HG03469 (cell line): ENCODE data around the gene LCE7A.

Experiments used
- ATAC-seq: cut with Tn5 transposase; IDR thresholded peaks from one replicate; pipeline ENCODE4 v1.9.1; 2021; ENCODE audit warnings: mild to moderate bottlenecking, moderate library complexity, moderate number of reproducible peaks; ENCODE audit not compliant: unreplicated experiment

The LCE7A gene

DNA sequence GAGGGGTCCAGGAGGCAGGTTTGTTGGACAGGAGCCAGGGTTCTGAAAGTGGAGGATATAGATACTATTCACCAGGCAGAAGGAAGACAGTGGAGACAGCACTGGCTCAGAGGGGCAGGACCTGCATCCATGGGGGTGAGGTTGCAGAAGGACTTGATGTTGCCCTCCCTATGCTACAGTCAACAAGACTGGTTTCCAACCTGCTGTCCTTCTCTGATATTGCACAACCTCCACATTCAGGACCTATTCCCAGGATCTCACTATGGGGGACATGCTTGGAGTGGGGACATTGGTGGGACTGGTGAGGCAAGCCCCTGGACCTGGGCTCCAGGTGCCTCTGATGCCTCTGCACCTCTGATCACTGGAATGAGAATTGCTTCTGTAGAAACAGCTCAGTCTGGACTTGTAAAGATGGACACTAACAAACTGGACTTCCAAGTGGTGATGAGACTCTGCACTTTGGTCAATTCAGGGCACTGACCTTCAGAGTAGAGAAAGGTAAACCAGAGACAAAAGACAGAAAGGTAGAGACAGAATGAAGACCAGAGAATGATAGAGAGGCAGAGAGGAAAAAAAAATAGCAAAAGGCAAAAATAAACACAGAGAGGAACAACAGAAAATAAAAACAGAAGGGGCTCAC, 19.9 kb downstream of the LCE7A start:
- ATAC-seq, result no peak

DNA sequence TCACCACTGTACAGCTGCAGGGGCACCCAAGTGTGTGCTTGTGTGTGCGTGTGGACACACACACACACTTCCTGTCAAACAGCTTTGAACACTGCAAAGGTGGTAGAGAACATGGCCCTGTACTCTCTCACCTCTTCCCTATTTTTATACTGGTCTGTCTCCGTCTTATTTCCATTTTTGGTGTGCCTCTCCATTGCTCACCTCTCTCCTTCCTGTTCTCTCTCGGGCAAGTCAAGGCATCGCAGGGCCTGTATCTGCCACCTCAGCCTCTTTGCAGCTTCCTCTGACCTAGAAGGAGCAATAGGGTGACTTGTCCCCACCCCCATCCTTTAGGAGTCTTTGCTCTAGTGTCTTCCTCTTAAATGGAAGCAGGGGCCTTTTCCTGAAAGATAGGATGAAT, 20.5 kb downstream of the LCE7A start:
- no peak for ATAC-seq

DNA sequence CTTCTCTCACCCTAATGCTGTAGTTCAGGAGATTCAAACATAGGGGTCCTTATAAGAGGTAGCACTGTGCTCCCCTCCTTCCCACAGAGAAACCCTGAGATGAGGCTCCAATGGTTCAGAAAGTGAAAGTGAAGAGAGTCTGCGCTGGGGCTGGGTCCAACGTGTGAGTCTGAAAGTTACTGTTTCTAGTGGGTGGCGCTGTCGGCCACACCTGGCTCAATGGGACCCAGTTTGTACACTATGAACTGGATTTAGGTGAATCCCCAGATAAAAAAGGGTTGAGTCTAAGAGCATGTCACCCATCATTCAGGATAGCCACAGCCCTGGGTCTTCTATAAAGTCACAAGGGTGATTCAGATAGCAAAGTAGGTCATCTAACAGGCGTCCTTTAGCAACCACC, 21.1 kb downstream of the LCE7A start:
- no peak for ATAC-seq

DNA sequence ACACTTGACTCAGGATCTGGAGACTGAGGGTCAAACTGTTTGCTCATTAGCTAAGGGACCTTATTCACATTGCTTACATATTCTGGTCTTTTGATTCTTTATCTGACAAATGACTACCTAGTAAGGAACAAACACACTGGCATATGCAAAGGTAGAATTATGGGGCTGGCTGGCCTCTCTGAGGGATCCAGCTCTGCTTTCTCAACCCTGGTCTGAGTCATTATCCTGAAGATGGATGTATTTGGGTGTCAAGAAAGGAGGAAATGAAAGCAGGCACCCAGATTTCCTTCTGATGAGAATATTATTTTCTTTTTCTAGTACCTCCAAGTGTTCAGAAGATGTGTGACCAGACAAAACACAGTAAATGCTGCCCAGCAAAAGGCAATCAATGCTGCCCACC, 24.3 kb downstream of the LCE7A start:
- ATAC-seq, result no peak

DNA sequence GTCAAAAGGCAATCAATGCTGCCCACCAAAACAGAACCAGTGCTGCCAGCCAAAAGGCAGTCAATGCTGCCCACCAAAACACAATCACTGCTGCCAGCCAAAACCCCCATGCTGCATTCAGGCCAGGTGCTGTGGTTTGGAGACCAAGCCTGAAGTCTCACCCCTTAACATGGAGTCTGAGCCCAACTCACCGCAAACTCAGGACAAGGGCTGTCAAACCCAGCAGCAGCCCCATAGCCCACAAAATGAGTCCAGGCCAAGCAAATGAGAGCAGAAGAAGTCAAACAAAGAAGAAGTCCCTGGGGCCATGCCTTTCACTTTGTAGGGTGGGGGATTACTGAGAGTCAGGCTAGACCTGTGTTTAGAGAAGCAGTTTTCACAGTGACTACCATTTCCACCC, 24.7 kb downstream of the LCE7A start:
- ATAC-seq, result no peak

DNA sequence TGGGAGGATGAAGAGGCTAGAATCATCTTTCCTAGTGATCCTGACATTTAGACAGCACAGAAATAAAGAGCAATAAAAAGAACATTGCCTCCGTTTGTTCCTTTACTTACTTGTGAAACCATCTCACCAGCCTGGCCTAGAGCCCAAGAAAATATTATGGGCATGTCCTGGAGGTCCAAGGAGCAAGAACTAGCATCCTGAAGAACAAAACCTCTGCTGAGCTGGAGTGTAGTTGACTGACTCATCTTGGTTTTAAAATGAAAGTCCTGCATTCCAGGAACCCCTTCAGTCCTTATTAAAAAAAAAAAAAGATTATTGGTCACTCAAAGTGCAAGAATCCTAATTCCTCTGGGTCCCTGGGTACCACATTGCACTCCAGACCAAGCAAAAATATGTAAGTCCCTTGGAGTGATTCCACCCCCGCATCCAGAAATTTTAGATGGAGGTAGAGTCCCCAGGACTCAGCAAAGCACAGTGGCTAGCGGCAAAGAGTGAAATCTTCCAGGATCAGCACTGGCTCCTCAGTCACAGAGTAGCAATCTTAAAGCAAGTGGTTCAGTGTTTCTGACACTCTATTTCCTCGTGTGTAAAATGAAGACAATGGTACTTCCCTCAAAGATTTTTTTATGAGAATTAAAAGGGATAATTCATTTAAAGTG, 25.3 kb downstream of the LCE7A start:
- ATAC-seq, result no peak

DNA sequence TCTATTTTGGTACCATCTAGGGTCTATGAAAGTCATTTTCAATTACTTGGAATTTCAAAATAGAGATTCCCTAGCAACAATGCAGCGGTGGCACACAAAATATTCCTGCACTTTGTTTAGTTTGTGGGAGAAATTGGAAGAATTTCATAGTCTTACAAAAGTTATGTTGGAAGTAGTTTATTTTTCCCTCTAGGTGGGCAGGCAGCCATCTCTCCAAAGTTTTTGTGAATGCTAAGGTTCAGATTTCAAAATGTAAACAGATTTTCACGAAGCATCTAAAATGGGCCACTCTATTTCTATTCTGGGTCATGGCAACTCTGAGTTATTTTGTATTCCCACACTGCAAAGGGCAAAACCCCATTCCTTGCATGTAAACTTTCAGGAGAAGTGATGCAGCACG, 26.3 kb downstream of the LCE7A start:
- no peak for ATAC-seq

DNA sequence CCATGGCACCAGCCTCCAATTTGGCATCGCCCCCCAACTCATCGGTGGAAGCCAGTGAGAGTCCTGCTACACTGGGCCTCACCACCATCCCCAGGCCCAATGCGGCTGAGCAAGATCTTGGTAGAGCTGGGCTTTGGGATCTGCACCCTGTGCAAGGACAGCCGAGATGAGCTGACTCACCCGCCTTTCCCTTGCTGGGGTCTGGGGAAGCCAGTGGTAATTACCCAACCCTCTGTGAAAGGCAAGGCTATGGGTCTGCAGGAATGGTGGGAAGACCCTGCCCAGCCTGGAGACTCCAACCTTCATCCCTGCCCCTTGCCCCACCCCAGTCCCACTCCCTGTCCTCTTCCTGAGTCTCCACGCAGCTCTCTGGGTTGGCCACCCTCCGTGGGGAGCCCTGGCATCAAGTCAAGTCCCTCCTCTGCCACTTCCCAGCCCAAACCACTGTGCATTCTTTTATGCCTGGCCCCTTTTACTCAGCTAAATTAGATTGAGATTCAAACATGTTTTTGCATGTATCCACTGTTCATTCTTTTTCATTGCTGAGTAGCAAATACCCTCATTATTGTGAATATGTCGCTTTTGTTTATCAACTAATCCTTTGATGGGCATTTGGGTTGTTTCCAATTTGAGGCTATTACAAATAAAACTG, 27.1 kb downstream of the LCE7A start:
- ATAC-seq, result no peak

DNA sequence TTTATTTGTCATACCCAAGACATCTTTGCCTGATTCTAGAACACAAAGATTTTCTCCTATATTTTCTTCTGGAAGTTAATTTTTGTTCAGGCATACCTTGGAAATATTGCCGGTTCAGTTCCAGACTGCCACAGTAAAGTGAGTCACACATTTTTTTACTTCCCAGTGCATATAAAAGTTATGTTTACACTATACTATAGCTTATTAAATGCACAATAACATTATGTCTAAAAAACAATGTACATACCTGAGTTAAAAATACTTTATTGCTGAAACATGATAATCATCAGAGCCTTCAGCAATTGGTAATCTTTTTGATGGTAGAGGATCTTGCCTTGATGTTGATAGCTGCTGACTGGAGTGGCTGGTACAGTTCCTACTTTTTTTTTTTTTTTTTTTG, 28.3 kb downstream of the LCE7A start:
- ATAC-seq, result no peak

DNA sequence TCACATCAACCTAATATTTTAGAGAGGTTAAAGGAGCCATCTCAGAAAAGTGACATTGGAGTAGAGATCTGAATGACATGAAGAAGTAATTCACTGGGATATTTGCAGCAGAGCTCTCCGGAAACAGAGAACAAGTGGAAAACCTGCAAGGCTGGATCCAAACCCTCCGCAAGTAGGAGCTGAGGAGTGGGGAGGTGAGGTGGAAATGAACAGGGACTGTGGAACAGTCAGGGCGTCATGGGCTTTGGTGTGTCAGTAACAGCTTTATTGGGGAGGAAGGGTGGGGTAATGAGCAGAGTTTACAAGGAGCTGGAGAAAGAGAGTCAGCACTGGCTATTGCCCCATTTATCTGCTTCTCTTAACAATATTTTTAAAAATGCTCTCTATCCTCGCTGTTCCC, 39.2 kb downstream of the LCE7A start:
- ATAC-seq, result no peak

DNA sequence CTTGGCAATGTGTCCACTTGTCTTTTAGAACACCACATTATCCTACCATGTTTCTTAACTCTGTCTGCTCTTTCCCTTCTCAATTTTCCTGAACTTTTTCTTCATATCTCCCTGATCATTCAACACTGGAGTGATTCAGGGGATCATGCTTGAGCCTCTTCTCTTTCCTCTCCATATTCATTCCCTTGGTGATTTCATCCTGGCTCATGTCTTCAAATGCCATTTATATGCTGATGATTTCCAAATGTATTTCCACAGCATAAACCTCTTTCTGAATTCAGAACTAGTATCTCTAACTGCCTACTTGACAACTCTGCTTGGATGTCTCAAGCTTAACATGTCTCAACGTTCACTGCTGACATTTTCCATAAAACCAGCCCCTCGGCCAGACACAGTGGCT, 40.1 kb downstream of the LCE7A start:
- ATAC-seq, result no peak

DNA sequence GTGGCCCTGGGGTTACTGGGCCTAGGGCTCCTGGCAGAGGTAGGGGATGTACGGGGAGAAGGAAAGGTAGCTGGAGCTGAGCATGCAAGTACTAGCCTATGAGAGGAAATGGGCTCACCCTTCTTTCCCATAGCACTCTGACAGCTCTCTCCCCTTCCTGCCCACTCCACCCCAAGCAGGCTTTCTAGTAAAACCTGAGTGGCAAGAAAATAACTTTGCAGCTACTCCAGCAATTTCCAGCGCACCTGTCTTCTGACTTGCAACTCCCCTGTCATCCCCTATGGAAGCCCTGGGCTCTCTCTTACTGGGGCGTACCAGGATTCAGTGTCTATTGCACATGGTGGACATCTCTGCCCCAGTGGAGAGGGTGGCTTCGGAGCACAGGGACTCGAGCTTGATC, 41.8 kb downstream of the LCE7A start:
- ATAC-seq, result no peak

DNA sequence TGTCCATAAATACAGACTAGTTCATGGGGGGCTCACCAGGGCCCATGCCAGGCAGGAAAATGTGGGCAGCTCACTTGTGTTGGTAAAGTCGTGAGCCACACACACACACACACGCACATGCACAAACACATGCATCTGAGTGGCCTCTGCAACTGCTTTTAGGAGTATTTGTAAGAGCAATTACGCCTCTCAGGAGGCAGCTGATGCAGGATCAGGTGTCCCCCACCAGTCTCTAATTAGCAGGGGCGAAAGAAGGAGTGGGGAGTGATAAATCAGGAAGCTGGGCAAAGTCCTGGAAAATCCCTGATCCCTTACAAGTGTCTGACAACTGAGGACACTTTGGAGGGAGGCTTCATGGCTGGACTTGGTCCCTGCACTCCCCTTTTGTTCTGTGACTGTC, 42.8 kb downstream of the LCE7A start:
- no peak for ATAC-seq

DNA sequence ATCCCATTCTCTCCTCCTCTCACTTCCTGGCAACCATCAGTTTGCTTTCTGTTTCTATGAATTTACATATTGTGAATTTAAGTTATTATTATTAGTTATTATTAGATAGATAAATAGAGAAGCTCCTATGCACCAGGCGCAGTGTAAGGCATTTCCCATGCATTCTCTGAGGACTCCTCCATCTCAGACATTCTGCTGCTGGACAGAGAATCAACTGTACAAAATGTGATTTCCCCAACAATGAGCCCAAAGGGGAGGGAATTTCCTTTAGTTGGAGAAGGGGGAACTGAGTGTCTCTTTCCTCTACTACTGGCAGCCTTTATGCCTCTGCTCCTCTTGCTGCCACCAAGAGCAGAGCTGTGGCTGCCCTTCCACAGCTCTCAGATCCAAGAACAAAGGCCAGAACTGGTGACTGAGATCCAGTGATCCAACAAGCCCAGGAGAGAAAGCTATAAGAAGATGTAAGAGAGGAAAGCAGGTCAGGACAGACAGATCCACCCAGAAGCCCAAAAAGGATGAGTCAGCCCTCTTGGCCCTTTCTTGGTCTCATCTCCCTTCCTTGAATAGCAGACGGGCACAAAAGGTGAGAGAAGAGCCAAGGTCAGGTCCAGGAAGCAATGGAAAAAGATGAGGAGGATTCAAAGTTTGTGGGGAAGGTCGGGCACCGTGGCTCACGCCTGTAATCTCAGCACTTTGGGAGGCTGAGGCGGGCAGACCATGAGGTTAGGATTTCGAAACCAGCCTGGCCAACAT, 45.1 kb downstream of the LCE7A start:
- no peak for ATAC-seq

DNA sequence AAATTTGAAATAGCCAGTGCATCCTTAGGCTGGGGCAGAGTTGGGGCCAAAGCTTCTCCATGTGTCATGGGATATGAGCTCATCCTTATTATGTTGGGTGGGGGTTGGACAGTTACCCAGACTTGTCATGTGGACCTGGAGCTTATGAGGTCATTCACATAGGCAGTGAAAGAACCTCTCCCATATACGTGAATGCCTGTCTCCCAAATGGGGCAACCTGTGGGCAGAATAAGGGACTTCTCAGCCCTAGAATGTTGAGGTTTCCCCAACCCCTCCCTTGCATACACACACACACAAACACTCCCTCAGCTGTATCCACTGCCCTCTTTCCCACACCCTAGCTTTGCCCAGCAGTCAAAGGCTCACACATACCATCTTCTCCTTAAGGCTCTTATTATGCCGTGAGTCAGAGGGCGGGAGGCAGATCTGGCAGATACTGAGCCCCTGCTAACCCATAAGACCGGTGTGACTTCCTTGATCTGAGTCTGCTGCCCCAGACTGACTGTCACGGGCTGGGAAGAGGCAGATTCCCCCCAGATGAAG, 46.3 kb downstream of the LCE7A start:
- no peak for ATAC-seq

DNA sequence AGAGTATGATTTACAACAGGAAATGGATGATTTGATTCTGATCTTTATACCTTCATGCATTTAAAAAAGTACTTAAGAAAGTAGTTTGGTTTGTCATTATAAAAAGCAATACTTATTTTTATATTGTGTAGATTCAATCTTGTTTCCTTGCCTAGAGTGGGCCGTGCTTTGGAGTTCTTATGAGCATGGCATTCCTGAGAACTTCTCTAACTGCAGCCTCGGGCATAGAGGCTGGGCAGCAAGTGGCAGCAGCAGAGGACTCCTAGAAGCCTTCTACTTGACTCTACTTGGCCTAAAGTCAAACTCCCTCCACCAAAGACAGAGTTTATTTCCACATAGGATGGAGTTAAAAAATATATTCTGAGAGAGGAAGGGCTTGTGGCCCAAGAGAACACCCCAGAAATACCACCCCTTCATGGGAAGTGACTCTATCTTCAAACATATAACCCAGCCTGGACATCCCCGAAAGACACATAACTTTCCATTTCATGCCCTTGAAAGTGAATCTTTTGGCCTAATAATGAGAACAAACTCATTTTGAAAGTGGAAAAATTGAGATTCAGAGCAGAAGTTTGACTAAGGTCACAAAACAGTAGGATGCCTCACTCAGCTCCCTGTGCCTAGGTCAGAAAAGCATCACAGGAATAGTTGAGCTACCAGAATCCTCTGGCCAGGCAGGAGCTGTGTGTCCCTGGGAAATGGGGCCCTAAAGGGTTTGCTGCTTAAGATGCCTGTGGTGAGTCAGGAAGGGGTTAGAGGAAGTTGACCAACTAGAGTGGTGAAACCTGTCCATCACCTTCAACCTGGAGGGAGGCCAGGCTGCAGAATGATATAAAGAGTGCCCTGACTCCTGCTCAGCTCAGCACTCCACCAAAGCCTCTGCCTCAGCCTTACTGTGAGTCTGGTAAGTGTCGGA, 48.1 kb downstream of the LCE7A start, which contains the start of gene IVL:
TSS of gene IVL (plus strand) at position 861 of the 916 bp plus-strand sequence. CDS start 1,252 bp downstream, outside the sequence.
- ATAC-seq, result no peak

DNA sequence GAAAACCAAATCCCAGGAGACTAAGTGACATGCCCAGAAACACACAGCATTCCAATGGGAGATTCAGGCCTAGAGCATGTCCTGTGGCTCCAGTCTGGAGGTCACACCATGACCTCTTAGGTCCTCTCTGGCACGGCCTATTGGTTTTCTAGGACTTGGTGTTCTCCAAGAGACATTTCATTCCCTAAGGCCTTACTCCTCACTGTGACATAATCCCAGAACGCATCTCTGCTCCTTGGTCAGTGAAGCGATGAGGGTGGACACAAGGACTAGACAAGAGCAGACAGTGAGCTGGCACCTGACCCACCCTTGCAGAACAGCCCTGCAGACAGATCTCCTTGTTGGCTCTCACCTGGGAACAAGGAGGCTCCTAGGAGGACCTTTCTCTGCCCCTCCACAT, 49.4 kb downstream of the LCE7A start:
- ATAC-seq, result no peak
